Endothelial cell of umbilical vein (primary cell): Measurements from ENCODE around the gene NMBR. TPM values are rescaled to one million over a fixed set of nuclear protein-coding genes. Genes with fewer than 3 reads are reported as not detected.

Source experiments
- BruUV-seq: library from RNA; stranded (reverse); fragments of 400-500 nt; replicated peaks from 2 replicates; lab custom pipeline; 2021; lab: Mats Ljungman, UMichigan
- CTCF ChIA-PET: fragments of 300-600, 350-600 bp; sonication (Branson Sonifier 250); formaldehyde crosslinking; loops from one replicate; lab custom pipeline; 2021; ENCODE audit warnings: antibody characterized with exemption, inconsistent platforms; lab: Charles Lee
- POLR2A ChIA-PET: fragments of 300-600, 350-600 bp; sonication (Branson Sonifier 250); formaldehyde crosslinking; loops from one replicate; lab custom pipeline; 2021; ENCODE audit warnings: antibody characterized with exemption, inconsistent platforms; lab: Charles Lee
- DNase-seq: peaks from one replicate; pipeline ENCODE4 v3.0.0-alpha.2; 2011; ENCODE audit warnings: low read depth, low spot score
- FAIRE-seq: peaks from 2 replicates; lab custom pipeline; 2011; peaks lifted over from hg19 to GRCh38; lab: Jason Lieb, UNC
- H2AFZ ChIP-seq: 2 replicates; pipeline ENCODE4 v1.6.0; 2012; ENCODE audit warnings: low read depth, low read length, control low read depth, inconsistent platforms
- H3K27ac ChIP-seq: 2 replicates; pipeline ENCODE4 v1.5.1; 2011; ENCODE audit warnings: low read depth, mild to moderate bottlenecking, control low read depth, low read length, moderate library complexity; ENCODE audit not compliant: insufficient read depth
- H3K27me3 ChIP-seq, 2 experiments: 2 replicates each; pipeline versions ENCODE4 v1.6.0 to v1.6.1; 2011; ENCODE audit warnings: low read length in 2 of 2, mixed read lengths in 1 of 2; ENCODE audit not compliant: control insufficient read depth in 2 of 2, insufficient read depth in 2 of 2
- H3K36me3 ChIP-seq, 2 experiments: 2 replicates in 1 of 2; 3 replicates in 1 of 2; pipeline ENCODE4 v1.5.1; 2011; ENCODE audit warnings: low read length in 2 of 2, mild to moderate bottlenecking in 1 of 2, moderate library complexity in 1 of 2; ENCODE audit not compliant: control insufficient read depth in 2 of 2, insufficient read depth in 2 of 2; ENCODE audit errors: extremely low read depth in 1 of 2
- H3K4me1 ChIP-seq: 3 replicates; pipeline ENCODE4 v1.5.1; 2011; ENCODE audit warnings: mild to moderate bottlenecking, low read length; ENCODE audit not compliant: control insufficient read depth, insufficient read depth; ENCODE audit errors: extremely low read depth
- H3K4me2 ChIP-seq: 2 replicates; pipeline ENCODE4 v1.6.1; 2011; ENCODE audit warnings: low read length, control low read depth, mixed read lengths; ENCODE audit not compliant: insufficient read depth
- H3K4me3 ChIP-seq, 3 experiments: fragments of 200-600 bp in 1 of 3; sonication (generic), shearing (Covaris generic) in 1 of 3; replicated peaks in 1 of 3; 2 replicates each; pipeline ENCODE4 v1.5.1; 2011 to 2016; ENCODE audit warnings: control low read depth in 3 of 3, low read length in 3 of 3, mild to moderate bottlenecking in 2 of 3, inconsistent platforms in 1 of 3, low read depth in 1 of 3, moderate library complexity in 1 of 3; ENCODE audit not compliant: insufficient read depth in 1 of 3
- H3K79me2 ChIP-seq: 2 replicates; pipeline ENCODE4 v1.6.0; 2012; ENCODE audit warnings: low read length, inconsistent platforms; ENCODE audit not compliant: control insufficient read depth, insufficient read depth
- H3K9ac ChIP-seq: replicated peaks from 2 replicates; pipeline ENCODE3; 2011; ENCODE audit warnings: low read length, control low read depth; ENCODE audit not compliant: insufficient read depth; ENCODE audit errors: extremely low read depth
- H3K9me1 ChIP-seq: replicated peaks from 3 replicates; pipeline ENCODE4 v1.6.0; 2011; ENCODE audit warnings: mild to moderate bottlenecking, low read length; ENCODE audit not compliant: control insufficient read depth, insufficient read depth; ENCODE audit errors: extremely low read depth
- H3K9me3 ChIP-seq: replicated peaks from 2 replicates; pipeline ENCODE4 v1.5.1; 2012; ENCODE audit warnings: low read length, inconsistent platforms; ENCODE audit not compliant: control insufficient read depth, insufficient read depth
- H4K20me1 ChIP-seq: replicated peaks from 2 replicates; pipeline ENCODE3; 2011; ENCODE audit warnings: mild to moderate bottlenecking, low read length; ENCODE audit not compliant: control insufficient read depth, insufficient read depth; ENCODE audit errors: extremely low read depth
- EZH2 ChIP-seq: IDR thresholded peaks from 2 replicates; pipeline ENCODE4 v1.6.1; 2012; ENCODE audit warnings: borderline replicate concordance, low read depth, mild to moderate bottlenecking, moderate library complexity, low read length, inconsistent platforms; ENCODE audit not compliant: severe bottlenecking
- FOS ChIP-seq: IDR thresholded peaks from 2 replicates; pipeline ENCODE4 v1.6.1; 2011; ENCODE audit warnings: mild to moderate bottlenecking, low read length, moderate library complexity, borderline replicate concordance; ENCODE audit not compliant: insufficient read depth
- GATA2 ChIP-seq: IDR thresholded peaks from 2 replicates; pipeline ENCODE4 v1.7.0; 2011; ENCODE audit warnings: low read depth, mild to moderate bottlenecking, moderate library complexity, mixed read lengths, low read length; ENCODE audit not compliant: insufficient read length, insufficient read depth
- JUN ChIP-seq: IDR thresholded peaks from 2 replicates; pipeline ENCODE4 v1.6.1; 2011; ENCODE audit warnings: borderline replicate concordance, low read depth; ENCODE audit not compliant: insufficient read length, insufficient read depth
- MYC ChIP-seq: IDR thresholded peaks from one replicate; pipeline ENCODE4 v1.6.1; 2011; ENCODE audit warnings: mild to moderate bottlenecking, low read depth, low read length
- POLR2A ChIP-seq: IDR thresholded peaks from 2 replicates; pipeline ENCODE4 v1.6.1; 2012; ENCODE audit warnings: low read depth, mild to moderate bottlenecking, control low read depth, low read length
- POLR2AphosphoS5 ChIP-seq: IDR thresholded peaks from 2 replicates; pipeline ENCODE4 v1.6.1; 2012; ENCODE audit warnings: low read depth, mild to moderate bottlenecking, control low read depth, low read length, moderate library complexity; ENCODE audit not compliant: insufficient read depth
- dilution Hi-C: fragments of 300-500 bp; cut with MboI; formaldehyde crosslinking; loops from one replicate; pipeline ENCODE4 v1.15.0; 2019; ENCODE audit warnings: low sequenced_read_pairs; ENCODE audit not compliant: extremely low pct_ligation_motif_present
- intact Hi-C: fragments of 100-400 bp; cut with micrococcal nuclease; formaldehyde crosslinking; loops from one replicate; pipeline ENCODE4 v1.10.0; 2022
- polyA plus RNA-seq, 4 experiments: library from polyadenylated mRNA; depleted of rRNA in 3 of 4; stranded (reverse) in 3 of 4; unstranded in 1 of 4; fragments of >200 nt; gene quantifications; 2 replicates each; pipeline versions ENCODE4 v1.2.1 to v1.2.3, GENCODE V29; 2011 to 2012; ENCODE audit warnings: missing spikeins in 1 of 4
- total RNA-seq: library from RNA; stranded (reverse); gene quantifications from 2 replicates; pipeline ENCODE4 v1.2.3, GENCODE V29; 2021
- TF ChIP-seq, protein P1 (sequence below), 2 donors: IDR thresholded peaks; 1 replicate in 1 of 2; 2 replicates in 1 of 2; pipeline ENCODE4 v1.5.1; 2011; ENCODE audit warnings: low read length in 2 of 2, mild to moderate bottlenecking in 2 of 2, moderate library complexity in 2 of 2, control low read depth in 1 of 2, inconsistent platforms in 1 of 2, low read depth in 1 of 2; ENCODE audit not compliant: insufficient read depth in 1 of 2; ENCODE audit errors: extremely low read depth in 1 of 2
- TF ChIP-seq, protein P2 (sequence below): IDR thresholded peaks from 2 replicates; pipeline ENCODE4 v1.6.1; 2011; ENCODE audit not compliant: insufficient read depth, insufficient read length

Gene NMBR
- total and polyA plus RNA-seq, 2 donors (not counting 3 experiments of a cell fraction or from before 2014, with no cell fraction given), result not detected

DNA sequence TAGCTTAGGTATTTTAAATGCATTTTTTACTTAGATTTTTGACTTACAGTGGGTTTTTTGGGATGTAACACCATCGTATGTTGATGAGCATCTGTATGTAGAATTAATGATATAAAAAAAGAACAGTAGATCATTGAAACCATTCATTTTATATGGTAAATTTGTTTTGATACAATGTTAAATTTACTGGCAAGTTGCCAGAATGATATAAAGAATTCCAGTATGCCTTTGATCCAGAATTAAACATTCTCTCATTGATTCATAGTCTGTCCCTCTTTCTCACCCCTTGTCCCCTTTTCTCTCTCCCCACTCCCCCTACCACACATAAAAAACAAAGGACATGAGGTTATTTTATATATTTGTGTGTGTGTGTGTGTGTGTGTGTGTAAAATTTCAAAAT is 45.4 kb upstream of the NMBR start:
- no peak overlapping the region for H3K27ac ChIP-seq
- POLR2A ChIA-PET, result no interaction called here
- DNase-seq, result no peak
- H3K4me3 ChIP-seq, result no peak overlapping the region
- H3K79me2 ChIP-seq, result peaks cover 18% of the 10 kb centered on the region
- intact Hi-C loops (no loop called here), dilution Hi-C loops (no loop called here)
- no peak overlapping the region for H3K9ac ChIP-seq
- no TSS peak for BruUV-seq
- H3K4me1 ChIP-seq, result peaks cover 21% of the 10 kb centered on the region
- no peak for FAIRE-seq
- CTCF ChIA-PET, result interaction anchor here (1.0 to 1.4 kb wide), 3 partner anchors 15 to 37 kb away, joined by 3 to 6 read pairs (median 3); no protein-coding TSS in a partner anchor
- TF ChIP-seq GATA2 (no peak), POLR2AphosphoS5 (no peak), FOS (no peak), POLR2A (no peak), JUN (no peak), MYC (no peak), EZH2 (no peak)
- TF ChIP-seq, protein P1, sequence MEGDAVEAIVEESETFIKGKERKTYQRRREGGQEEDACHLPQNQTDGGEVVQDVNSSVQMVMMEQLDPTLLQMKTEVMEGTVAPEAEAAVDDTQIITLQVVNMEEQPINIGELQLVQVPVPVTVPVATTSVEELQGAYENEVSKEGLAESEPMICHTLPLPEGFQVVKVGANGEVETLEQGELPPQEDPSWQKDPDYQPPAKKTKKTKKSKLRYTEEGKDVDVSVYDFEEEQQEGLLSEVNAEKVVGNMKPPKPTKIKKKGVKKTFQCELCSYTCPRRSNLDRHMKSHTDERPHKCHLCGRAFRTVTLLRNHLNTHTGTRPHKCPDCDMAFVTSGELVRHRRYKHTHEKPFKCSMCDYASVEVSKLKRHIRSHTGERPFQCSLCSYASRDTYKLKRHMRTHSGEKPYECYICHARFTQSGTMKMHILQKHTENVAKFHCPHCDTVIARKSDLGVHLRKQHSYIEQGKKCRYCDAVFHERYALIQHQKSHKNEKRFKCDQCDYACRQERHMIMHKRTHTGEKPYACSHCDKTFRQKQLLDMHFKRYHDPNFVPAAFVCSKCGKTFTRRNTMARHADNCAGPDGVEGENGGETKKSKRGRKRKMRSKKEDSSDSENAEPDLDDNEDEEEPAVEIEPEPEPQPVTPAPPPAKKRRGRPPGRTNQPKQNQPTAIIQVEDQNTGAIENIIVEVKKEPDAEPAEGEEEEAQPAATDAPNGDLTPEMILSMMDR (IDR thresholded peaks at IDR 0.05; ENCODE audit: extremely low read depth in 1 of 2, insufficient read depth in 1 of 2, low read depth in 1 of 2, low read length in 2 of 2), result no peak
- TF ChIP-seq, protein P2, sequence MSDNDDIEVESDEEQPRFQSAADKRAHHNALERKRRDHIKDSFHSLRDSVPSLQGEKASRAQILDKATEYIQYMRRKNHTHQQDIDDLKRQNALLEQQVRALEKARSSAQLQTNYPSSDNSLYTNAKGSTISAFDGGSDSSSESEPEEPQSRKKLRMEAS, result no peak
- H3K9me1 ChIP-seq, result no peaks in the 10 kb centered on the region
- no peaks in the 10 kb centered on the region for H3K27me3 ChIP-seq
- no peaks in the 10 kb centered on the region for H4K20me1 ChIP-seq
- no peak overlapping the region for H3K4me2 ChIP-seq
- peaks cover 0 to 2% of the 10 kb centered on the region in 2 experiments for H3K36me3 ChIP-seq
- no peaks in the 10 kb centered on the region for H3K9me3 ChIP-seq
- no peak overlapping the region for H2AFZ ChIP-seq
